ENCODE results near the gene LCN10. TPM values are rescaled to one million over a fixed set of nuclear protein-coding genes. Genes with fewer than 3 reads are reported as not detected.
"Not testable (repeated sequence)": the region's sequence is repeated elsewhere in the genome, so short reads cannot be mapped to it uniquely, and the experiment has no call there.

Gene LCN10
- not detected in 2 replicates for total RNA-seq
- long read RNA-seq: 0 reads

DNA sequence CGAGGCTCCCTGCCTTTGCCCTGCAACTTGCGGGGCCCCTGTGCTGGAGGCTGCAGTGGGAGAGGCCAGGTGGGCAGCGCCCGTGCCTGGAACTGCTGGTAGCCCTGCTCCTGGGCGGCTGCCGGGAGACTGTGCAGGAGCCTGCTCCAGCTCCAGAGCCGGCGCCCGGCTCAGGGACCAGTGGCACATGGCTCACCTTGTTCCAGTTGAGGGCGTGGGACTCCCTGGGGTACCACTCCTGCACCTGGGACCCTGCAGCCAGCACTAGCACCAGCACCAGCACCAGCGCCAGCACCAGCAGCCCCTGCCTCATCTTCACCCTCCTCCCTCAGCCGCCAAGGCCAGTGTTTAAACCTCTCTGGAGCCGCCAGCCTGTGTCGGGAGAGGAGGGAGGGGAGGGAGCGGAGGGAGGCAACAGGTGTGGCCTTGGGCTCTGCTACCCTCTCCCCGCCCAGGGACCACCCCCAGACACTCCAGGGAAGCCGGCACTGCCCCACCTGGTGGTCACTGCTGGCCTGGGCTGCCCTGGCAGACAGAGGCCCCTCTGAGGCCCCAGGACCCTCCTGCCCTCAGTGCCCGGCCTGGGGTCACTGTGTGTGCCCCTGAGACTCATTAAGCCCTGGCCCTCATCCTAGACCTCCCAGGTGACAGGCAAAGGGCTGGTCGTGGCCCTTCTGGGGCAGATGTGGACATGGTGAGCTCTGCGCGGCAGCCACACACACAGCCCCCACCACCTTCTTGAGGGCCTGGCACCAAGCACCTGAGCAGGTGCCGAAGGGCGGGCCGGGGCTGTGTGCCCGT, at the start of gene LCN10:
Gene LCN10 (minus strand): TSS at position 350 of the 801 bp plus-strand sequence. CDS start 37 bp downstream, at position 313.
- TF ChIP-seq, protein P1, sequence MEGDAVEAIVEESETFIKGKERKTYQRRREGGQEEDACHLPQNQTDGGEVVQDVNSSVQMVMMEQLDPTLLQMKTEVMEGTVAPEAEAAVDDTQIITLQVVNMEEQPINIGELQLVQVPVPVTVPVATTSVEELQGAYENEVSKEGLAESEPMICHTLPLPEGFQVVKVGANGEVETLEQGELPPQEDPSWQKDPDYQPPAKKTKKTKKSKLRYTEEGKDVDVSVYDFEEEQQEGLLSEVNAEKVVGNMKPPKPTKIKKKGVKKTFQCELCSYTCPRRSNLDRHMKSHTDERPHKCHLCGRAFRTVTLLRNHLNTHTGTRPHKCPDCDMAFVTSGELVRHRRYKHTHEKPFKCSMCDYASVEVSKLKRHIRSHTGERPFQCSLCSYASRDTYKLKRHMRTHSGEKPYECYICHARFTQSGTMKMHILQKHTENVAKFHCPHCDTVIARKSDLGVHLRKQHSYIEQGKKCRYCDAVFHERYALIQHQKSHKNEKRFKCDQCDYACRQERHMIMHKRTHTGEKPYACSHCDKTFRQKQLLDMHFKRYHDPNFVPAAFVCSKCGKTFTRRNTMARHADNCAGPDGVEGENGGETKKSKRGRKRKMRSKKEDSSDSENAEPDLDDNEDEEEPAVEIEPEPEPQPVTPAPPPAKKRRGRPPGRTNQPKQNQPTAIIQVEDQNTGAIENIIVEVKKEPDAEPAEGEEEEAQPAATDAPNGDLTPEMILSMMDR (IDR thresholded peaks at IDR 0.05): peak; percentile 47
- Mint-ChIP-seq H3K4me1 (ENCODE audit: unreplicated experiment) (no peaks in the 10 kb centered on the region), H3K36me3 (ENCODE audit: unreplicated experiment) (no peaks in the 10 kb centered on the region), H3K4me3 (ENCODE audit: unreplicated experiment) (no peak within 1 kb of the TSS), H3K27ac (ENCODE audit: unreplicated experiment) (no peak within 1 kb of the TSS), H3K9me3 (ENCODE audit: unreplicated experiment) (no peaks in the 10 kb centered on the region), H3K27me3 (ENCODE audit: unreplicated experiment) (peaks cover 7% of the 10 kb centered on the region)
- no peak for DNase-seq (ENCODE audit: extremely low spot score, unreplicated experiment)

- Mint-ChIP-seq H3K27me3 (ENCODE audit: unreplicated experiment) (peaks cover 7% of the 10 kb centered on the region), H3K4me3 (ENCODE audit: unreplicated experiment) (peak overlapping the region; percentile 81), H3K9me3 (ENCODE audit: unreplicated experiment) (no peaks in the 10 kb centered on the region), H3K27ac (ENCODE audit: unreplicated experiment) (peak overlapping the region; percentile 76), H3K4me1 (ENCODE audit: unreplicated experiment) (peaks cover 26% of the 10 kb centered on the region), H3K36me3 (ENCODE audit: unreplicated experiment) (no peaks in the 10 kb centered on the region)
- DNase-seq (ENCODE audit: extremely low spot score, unreplicated experiment): no peak
- TF ChIP-seq, protein P1 (IDR thresholded peaks at IDR 0.05): peak; percentile 98
Measured at GRCh38 chr9:136791516-136792276, 49.0 kb upstream of the LCN10 start.

DNA sequence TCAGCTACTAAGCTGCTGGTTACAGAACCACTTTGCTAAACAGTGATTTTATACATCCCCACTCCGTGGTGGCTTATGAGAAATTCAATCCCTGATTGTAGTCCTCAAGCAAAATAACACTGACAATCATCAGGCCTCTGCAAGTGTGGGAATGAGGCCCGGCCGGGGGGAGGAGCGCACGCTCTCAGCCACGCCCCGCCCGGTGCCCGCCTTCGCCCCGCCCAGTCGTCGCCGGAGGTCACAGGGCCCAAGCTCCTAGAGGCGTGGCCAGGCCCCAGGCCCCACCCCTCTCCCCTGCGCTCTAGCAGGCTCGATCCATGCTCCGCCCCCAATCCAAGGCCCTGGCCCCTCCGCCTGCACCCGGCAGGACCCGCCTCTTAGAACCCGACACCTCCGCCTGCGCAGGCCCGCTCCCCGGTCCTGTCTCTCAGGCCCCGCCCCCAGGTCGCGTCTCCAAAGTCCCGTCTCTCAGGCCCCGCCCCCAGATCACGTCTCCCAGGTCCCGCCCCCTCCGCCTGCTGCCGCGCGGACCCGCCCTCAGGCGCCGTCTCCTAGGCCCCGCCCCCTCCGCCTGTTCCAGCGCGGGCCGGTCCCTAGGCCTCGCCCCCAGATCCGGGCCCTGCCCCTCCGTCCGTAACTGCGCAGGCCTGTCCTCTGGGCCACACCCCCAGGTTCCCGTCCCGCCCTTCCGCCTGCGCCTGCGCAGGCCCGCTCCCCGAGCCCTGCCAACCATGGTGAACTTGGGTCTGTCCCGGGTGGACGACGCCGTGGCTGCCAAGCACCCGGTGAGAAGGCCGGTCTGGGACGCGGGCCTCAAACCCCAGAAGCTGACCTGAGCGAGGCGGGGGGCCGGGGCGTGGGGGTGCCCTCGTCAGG, 48.1 kb upstream of the LCN10 start, which contains the start of gene TMEM141:
Gene TMEM141 (plus strand): TSS at position 705 of the 876 bp plus-strand sequence. CDS start 27 bp downstream, at position 732.
- no peaks in the 10 kb centered on the region for H3K36me3 Mint-ChIP-seq (ENCODE audit: unreplicated experiment)
- H3K9me3 Mint-ChIP-seq (ENCODE audit: unreplicated experiment): no peaks in the 10 kb centered on the region
- peaks cover 19% of the 10 kb centered on the region for H3K4me1 Mint-ChIP-seq (ENCODE audit: unreplicated experiment)
- peaks cover 7% of the 10 kb centered on the region for H3K27me3 Mint-ChIP-seq (ENCODE audit: unreplicated experiment)
- peak within 1 kb of the TSS; percentile 81 for H3K4me3 Mint-ChIP-seq (ENCODE audit: unreplicated experiment)
- peak; percentile 100 for DNase-seq (ENCODE audit: extremely low spot score, unreplicated experiment)
- TF ChIP-seq, protein P1 (IDR thresholded peaks at IDR 0.05): no peak
- peak within 1 kb of the TSS; percentile 76 for H3K27ac Mint-ChIP-seq (ENCODE audit: unreplicated experiment)

- Mint-ChIP-seq H3K27ac (ENCODE audit: unreplicated experiment) (no peak overlapping the region), H3K36me3 (ENCODE audit: unreplicated experiment) (no peaks in the 10 kb centered on the region), H3K9me3 (ENCODE audit: unreplicated experiment) (no peaks in the 10 kb centered on the region), H3K4me3 (ENCODE audit: unreplicated experiment) (no peak overlapping the region), H3K27me3 (ENCODE audit: unreplicated experiment) (peaks cover 7% of the 10 kb centered on the region), H3K4me1 (ENCODE audit: unreplicated experiment) (peaks cover 19% of the 10 kb centered on the region)
- TF ChIP-seq, protein P1 (IDR thresholded peaks at IDR 0.05): no peak
- DNase-seq (ENCODE audit: extremely low spot score, unreplicated experiment): no peak
Measured at GRCh38 chr9:136789523-136789937, 46.8 kb upstream of the LCN10 start.

DNA sequence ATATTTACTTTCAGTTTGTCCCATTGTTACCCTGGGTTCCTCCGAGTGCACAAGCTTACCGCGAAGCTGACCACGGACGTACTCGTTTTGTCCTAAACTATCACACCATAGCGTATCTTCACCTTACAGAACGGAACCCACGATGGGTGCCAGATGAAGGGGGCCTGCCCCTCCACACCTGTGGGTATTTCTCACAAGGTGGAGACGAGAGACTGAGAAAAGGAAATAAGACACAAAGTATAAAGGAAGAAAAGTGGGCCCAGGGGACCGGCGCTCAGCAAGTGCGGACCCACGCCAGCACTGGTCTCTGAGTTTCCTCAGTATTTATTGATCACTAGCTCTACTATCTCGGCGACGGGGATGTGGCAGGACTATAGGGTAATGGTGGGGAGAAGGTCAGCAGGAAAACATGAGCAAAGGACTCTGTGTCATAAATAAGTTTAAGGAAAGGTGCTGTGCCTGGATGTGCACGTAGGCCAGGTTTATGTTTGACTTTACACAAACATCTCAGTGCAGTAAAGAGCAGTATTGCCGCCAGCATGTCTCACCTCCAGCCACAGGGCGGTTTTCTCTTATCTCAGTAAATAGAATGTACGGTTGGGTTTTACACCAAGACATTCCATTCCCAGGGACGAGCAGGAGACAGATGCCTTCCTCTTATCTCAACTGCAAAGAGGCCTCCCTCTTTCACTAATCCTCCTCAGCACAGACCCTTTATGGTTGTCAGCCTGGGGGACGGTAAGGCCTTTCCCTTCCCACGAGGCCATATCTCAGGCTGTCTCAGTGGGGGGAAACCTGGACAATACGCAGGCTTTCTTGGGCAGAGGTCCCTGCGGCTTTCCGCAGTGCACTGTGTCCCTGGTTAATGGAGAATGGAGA, 46.1 kb upstream of the LCN10 start:
- not testable (repeated sequence) for H3K36me3 Mint-ChIP-seq (ENCODE audit: unreplicated experiment); H3K27ac Mint-ChIP-seq (ENCODE audit: unreplicated experiment); H3K27me3 Mint-ChIP-seq (ENCODE audit: unreplicated experiment); H3K4me3 Mint-ChIP-seq (ENCODE audit: unreplicated experiment); H3K9me3 Mint-ChIP-seq (ENCODE audit: unreplicated experiment); DNase-seq (ENCODE audit: extremely low spot score, unreplicated experiment)
- peaks cover 19% of the 10 kb centered on the region for H3K4me1 Mint-ChIP-seq (ENCODE audit: unreplicated experiment)

Measured in osteocyte (in vitro differentiated cells).